Stimulated activated CD4-positive, alpha-beta T cell treated with anti-CD3 and anti-CD28 coated beads, Interleukin-15, amount 100 ng/mL, for 48 hours (primary cell): ENCODE results near the gene SHB.
A peak's percentile ranks its signal among the peaks of the same experiment; 100 is the strongest.

ENCODE experiments used
- DNase-seq, 2 donors: peaks; one replicate each; pipeline ENCODE4 v3.0.0-alpha.2; 2020; ENCODE audit warnings: low read depth in 2 of 2

SHB gene

GRCh38 chr9:38008168-38009034, 60.6 kb downstream of the SHB start:
- peak; percentile 64 to 68 for DNase-seq

DNA sequence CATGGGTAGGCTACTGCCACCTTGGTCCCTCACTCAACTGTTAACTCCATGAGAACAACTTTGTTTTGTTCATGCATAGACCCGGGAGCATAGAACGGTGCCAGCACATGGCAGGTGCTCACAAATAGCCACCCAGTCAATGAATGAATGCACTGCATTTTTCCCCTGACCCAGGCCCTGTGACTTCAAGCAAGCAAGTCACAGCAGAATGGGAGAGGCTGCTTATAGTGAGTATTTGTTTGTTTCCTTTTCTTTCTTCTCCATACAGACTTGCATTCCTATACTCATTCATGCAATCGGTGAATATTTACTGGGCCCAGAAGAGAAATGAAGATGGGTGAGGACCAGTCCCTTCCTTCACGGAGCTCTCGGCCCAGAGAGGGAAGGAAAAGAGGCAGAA, 62.0 kb downstream of the SHB start:
- no peak for DNase-seq

- no peak for DNase-seq
These were observed 62.9 kb downstream of the SHB start for GRCh38 chr9:38006163-38006562.

DNA sequence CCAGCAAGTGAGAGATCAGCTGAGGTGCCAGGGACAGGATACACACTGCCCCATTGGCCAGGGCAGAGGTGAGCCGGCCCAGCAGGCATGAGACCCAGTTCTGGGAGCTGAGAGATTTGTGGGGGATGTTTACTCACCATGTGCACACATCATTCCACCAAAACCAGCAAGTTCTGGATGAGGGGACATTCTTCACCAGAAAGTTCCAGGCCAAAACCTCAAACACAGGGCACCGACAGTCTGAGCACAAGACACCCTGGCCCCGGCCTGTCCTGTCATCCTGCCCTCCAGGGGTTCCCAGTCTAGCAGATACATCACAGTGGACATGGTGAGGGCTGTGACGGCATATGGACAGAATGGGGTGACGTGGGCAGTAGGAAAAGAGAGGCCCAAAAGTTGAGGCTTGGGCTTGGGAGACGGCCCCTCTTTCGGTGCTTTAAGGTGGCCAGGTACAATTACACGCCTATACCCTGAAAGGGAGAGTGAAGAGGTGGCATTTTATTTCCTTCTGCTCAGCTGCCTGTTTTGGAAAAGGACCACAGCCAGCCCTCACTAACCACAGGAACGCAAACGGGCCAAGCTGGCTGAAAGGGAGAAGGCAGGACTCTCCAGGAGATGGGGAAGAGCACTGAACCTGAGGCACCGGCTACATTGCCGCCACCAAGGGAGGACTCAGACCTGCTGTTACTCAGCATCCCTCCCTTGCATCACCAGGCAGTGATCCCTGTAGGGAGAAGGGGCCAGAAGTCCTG, 64.0 kb downstream of the SHB start:
- DNase-seq: no peak

- DNase-seq: no peak
These were observed 64.8 kb downstream of the SHB start for GRCh38 chr9:38003946-38004808.

- no peak for DNase-seq
These were observed 65.8 kb downstream of the SHB start for GRCh38 chr9:38003230-38003629.

DNA sequence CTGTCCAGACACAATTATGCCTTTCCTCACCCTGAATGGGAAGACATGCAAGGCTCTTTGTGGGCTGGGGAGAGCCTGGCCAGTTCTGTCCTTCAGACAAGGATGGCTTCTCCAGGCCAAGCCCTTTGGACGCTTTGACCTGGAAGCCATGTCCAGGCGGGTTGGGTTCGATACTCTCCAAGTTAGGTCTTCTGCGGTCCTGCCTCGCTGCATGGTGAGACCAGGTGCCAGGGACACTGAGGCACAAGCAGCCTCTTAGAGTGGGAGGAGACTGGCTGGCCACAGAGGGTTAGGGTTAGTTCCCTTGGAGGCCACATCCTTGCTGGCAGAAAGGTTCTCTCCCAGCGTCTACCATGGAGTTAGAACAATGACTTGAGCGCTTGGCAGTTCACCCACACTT, 67.6 kb downstream of the SHB start:
- DNase-seq: no peak

DNA sequence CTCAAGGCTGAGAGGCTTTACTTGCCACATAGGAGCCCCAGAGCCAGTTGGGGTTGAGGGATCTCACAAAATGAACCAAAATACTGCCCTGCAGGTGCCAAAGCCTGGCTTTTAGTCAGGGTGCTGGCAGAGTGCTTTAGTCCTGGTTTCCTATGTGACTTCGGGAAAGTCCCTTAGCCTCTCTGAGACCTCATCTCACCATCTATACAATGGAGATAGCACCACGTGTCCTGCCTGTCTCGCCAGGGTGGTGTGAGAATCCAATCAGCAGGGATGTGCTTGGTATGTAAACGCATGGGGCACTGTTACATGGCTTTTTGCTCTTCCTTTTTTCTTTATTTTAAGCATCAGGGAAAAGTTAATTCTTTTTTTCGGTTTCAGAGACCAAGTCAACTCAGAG, 68.3 kb downstream of the SHB start:
- DNase-seq: no peak

GRCh38 chr9:38000332-38000731, 68.7 kb downstream of the SHB start:
- DNase-seq: no peak

- DNase-seq: no peak
These were observed 69.3 kb downstream of the SHB start for GRCh38 chr9:37999588-38000189.

- no peak for DNase-seq
These were observed 70.0 kb downstream of the SHB start for GRCh38 chr9:37998881-37999587.

DNA sequence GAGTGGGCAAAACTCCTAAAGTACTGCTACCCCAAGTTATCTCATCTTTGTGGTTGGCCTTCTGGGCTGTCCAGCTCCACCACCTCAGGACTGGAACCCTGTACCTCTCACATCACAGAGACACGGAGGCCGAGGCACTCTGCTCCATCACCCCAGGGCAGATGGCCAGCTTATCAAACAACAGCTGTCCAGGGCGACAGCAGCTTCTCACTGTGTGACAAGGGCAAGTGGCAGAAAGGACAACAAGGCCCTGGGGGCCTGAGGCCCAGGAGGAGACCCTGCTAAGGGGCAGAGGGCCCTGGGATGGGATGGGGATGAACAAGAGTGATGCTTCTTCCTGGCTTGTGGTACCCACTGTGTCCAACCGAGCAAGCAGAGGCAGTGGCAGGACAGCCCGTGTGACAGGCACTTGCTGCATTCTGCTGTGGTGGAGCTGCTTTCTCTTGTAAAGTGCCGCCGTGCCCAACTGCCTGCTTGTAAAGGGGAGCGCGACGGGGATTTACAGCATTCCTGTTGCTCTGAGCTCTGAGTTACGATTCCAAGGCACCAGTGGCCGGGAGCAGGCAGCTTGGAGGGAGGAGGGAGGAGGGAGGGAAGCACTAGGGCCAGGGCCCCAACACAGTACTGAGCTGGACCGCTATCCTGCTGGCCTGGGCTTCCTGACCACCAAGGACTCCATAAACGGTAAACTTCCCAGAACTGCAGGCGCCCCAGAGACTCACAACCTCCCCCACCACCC, 71.2 kb downstream of the SHB start:
- DNase-seq: no peak

- DNase-seq: no peak
These were observed 72.2 kb downstream of the SHB start for GRCh38 chr9:37996819-37997217.

GRCh38 chr9:37995961-37996818, 72.8 kb downstream of the SHB start:
- DNase-seq: no peak

DNA sequence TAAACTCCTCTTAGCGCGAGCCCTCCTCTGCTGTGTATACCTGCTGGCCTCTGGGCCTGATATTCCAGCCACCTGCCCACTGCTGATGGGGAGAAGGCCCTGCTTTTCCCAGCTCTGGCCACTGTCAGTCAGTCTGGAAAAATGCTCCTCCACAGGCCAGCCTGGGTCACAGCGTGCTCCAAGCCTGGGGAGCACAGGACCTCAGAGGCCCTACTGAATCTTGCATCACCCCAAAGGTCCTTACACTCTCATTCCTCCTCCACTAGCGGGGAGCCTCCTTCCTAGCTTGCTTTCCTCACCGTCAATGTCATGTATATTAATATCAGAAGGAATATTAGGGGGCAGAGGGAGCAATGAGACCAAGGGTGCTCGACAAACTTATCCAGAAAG, 73.7 kb downstream of the SHB start:
- DNase-seq: no peak

GRCh38 chr9:37994639-37995347, 74.2 kb downstream of the SHB start:
- peak; percentile 15 to 43 for DNase-seq

- no peak for DNase-seq
These were observed 76.1 kb downstream of the SHB start for GRCh38 chr9:37992924-37993349.

GRCh38 chr9:37990404-37991015, 78.5 kb downstream of the SHB start:
- DNase-seq: no peak
